ENCODE results near the gene TCEANC2. TPM values are rescaled to one million over a fixed set of nuclear protein-coding genes. Genes with fewer than 3 reads are reported as not detected.
"Not testable (repeated sequence)": the region's sequence is repeated elsewhere in the genome, so short reads cannot be mapped to it uniquely, and the experiment has no call there.

Gene TCEANC2
- total RNA-seq, 4 donors from 2014 or later, result 4.3 to 5.8 (median 4.4) TPM

- Histone ChIP-seq H3K4me1 (peaks cover 0 to 6% of the 10 kb centered on the region in 2 donors), H3K27ac (no peak within 1 kb of the TSS), H3K9me3 (no peaks in the 10 kb centered on the region), H3K27me3 (no peaks in the 10 kb centered on the region), H3K36me3 (no peaks in the 10 kb centered on the region), H3K4me3 (replicated peaks in 1 of 3) (no peak within 1 kb of the TSS)
- TF ChIP-seq, protein P1, sequence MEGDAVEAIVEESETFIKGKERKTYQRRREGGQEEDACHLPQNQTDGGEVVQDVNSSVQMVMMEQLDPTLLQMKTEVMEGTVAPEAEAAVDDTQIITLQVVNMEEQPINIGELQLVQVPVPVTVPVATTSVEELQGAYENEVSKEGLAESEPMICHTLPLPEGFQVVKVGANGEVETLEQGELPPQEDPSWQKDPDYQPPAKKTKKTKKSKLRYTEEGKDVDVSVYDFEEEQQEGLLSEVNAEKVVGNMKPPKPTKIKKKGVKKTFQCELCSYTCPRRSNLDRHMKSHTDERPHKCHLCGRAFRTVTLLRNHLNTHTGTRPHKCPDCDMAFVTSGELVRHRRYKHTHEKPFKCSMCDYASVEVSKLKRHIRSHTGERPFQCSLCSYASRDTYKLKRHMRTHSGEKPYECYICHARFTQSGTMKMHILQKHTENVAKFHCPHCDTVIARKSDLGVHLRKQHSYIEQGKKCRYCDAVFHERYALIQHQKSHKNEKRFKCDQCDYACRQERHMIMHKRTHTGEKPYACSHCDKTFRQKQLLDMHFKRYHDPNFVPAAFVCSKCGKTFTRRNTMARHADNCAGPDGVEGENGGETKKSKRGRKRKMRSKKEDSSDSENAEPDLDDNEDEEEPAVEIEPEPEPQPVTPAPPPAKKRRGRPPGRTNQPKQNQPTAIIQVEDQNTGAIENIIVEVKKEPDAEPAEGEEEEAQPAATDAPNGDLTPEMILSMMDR (IDR thresholded peaks at IDR 0.05), result no peak
- no peak for TF ChIP-seq POLR2A (IDR thresholded peaks at IDR 0.05)
- 35 to 40% methylated on average over 6 of the region's 6 CpGs for WGBS, 2 donors
- no peak for DNase-seq
- intact Hi-C loops (cut with DNase I), result no loop called here
Observed at GRCh38 chr1:54017979-54018378, 35.4 kb upstream of the TCEANC2 start, which contains the start of gene LDLRAD1. Gene LDLRAD1 (minus strand): TSS chr1:54018186. CDS start chr1:54018112, 74 bp downstream.

- DNase-seq, result no peak
Observed at GRCh38 chr1:54018635-54019034, 34.8 kb upstream of the TCEANC2 start.

DNA sequence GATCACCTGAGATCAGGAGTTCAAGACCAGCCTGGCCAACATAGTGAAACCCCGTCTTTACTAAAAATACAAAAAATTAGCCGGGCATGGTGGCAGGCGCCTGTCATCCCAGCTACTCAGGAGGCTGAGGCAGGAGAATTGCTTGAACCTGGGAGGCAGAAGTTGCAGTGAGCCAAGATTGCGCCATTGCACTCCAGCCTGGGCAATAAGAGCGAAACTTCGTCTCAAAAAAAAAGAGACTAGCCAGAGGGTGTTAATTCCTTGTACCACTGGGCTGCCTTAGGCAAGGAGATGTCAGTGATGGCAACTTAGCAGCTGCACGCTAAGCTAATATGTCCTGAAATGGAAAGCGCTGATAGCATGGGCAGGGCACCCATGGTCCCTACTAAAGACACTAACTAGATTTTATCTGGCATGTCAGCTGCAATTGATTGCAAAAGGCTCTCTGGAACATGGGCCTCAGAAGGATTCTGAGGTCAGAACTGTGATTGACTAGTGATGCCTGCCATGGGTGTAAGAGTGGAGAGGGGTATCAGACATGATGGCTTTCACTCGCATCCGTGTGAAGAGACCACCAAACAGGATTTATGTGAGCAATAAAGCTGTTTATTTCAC lies 33.7 kb upstream of the TCEANC2 start:
- WGBS, 2 donors, result 91 to 93% methylated on average over 10 of the region's 10 CpGs
- H3K27me3 ChIP-seq; H3K4me1 ChIP-seq; intact Hi-C loops (cut with DNase I); H3K9me3 ChIP-seq; DNase-seq; H3K4me3 ChIP-seq (replicated peaks in 1 of 3); H3K36me3 ChIP-seq; H3K27ac ChIP-seq: not testable (repeated sequence)

More at GRCh38 chr1:54018635-54019034, 34.8 kb upstream of the TCEANC2 start:
- intact Hi-C loops (cut with DNase I), result no loop called here
- H3K4me3 ChIP-seq (replicated peaks in 1 of 3), result no peak overlapping the region
- H3K27me3 ChIP-seq, result no peaks in the 10 kb centered on the region
- H3K9me3 ChIP-seq, result no peaks in the 10 kb centered on the region
- no peak overlapping the region for H3K27ac ChIP-seq
- TF ChIP-seq, protein P1 (IDR thresholded peaks at IDR 0.05), result no peak
- TF ChIP-seq POLR2A (IDR thresholded peaks at IDR 0.05), result no peak
- no peaks in the 10 kb centered on the region for H3K36me3 ChIP-seq
- WGBS, 2 donors, result 68 to 73% methylated on average over 5 of the region's 5 CpGs
- H3K4me1 ChIP-seq, result peaks cover 0 to 6% of the 10 kb centered on the region in 2 donors

DNA sequence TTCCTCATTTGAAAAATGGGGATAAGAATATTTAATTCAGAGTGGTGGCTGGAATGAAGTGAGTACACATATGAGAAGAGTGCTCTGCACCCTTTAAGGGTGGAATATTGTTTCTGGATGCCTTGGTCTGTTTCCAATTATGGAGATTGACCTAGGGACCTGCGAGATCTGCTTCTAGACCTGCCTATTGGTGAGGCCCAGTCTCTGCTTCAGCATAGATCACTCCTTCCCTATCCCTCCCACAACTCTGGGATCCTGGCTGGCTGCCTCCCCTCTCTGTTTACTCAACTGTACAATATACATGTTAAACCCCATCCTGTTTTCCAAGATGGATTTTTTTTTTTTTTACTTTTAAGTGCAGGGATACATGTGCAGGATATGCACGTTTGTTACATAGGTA lies 29.1 kb upstream of the TCEANC2 start:
- intact Hi-C loops (cut with DNase I), result no loop called here
- 74 to 79% methylated on average over 2 of the region's 2 CpGs for WGBS, 2 donors
- DNase-seq, result no peak

DNA sequence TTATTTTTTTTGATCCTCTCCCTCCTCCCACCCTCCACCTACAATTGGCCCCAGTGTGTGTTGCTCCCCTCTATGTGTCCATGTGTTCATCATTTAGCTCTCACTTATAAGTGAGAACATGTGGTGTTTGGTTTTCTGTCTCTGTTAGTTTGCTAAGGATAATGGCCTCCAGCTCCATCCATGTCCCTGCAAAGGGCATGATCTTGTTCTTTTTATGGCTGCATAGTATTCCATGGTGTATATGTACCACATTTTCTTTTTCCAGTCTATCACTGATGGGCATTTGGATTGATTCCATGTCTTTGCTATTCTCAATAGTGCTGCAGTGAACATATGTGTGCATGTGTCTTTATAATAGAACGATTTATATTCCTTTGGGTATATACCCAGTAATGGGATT lies 28.6 kb upstream of the TCEANC2 start:
- H3K4me3 ChIP-seq (replicated peaks in 1 of 3); H3K9me3 ChIP-seq; DNase-seq; H3K4me1 ChIP-seq; H3K27me3 ChIP-seq; H3K36me3 ChIP-seq; intact Hi-C loops (cut with DNase I); H3K27ac ChIP-seq: not testable (repeated sequence)
- WGBS, 2 donors, result 97% methylated on average over 1 of the region's 1 CpG

More for the DNA sequence above, 29.1 kb upstream of the TCEANC2 start:
- Histone ChIP-seq H3K27ac (no peak overlapping the region), H3K36me3 (no peaks in the 10 kb centered on the region), H3K4me3 (replicated peaks in 1 of 3) (no peak overlapping the region), H3K9me3 (no peaks in the 10 kb centered on the region), H3K27me3 (no peaks in the 10 kb centered on the region), H3K4me1 (no peaks in the 10 kb centered on the region)
- no peak for TF ChIP-seq POLR2A (IDR thresholded peaks at IDR 0.05)
- TF ChIP-seq, protein P1 (IDR thresholded peaks at IDR 0.05), result no peak

DNA sequence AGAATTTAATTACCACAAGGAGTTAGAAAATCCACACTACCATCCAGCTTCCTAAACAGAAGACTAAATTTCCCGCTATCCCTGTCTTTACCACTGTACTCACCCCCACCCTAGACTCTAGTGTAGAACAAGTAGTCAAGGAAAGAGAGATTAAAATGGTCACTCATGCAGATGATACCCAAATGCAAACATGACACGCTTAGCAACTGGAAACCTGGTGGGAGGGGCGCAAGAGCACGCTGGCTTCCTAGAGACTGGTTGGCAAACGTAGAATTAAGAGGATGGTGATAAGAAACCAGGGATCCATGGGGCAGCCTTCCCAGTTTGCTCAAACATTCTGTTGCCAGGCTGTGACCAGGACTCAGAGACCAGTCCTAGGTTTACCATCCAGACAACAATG lies 25.6 kb upstream of the TCEANC2 start:
- H3K9me3 ChIP-seq, result no peaks in the 10 kb centered on the region
- 85 to 88% methylated on average over 5 of the region's 5 CpGs for WGBS, 2 donors
- DNase-seq, result no peak
- no peak overlapping the region for H3K27ac ChIP-seq
- no peak overlapping the region for H3K4me3 ChIP-seq (replicated peaks in 1 of 3)
- no peaks in the 10 kb centered on the region for H3K4me1 ChIP-seq
- intact Hi-C loops (cut with DNase I), result no loop called here
- H3K27me3 ChIP-seq, result no peaks in the 10 kb centered on the region
- H3K36me3 ChIP-seq, result peaks cover 10 to 20% of the 10 kb centered on the region in 2 donors
- no peak for TF ChIP-seq POLR2A (IDR thresholded peaks at IDR 0.05)
- TF ChIP-seq, protein P1 (IDR thresholded peaks at IDR 0.05), result no peak

All from thyroid gland (tissue), 4 donors.